Chondrocyte (in vitro differentiated cells): ENCODE measurements around the gene PCLO. TPM values are rescaled to one million over a fixed set of nuclear protein-coding genes. Genes with fewer than 3 reads are reported as not detected.
A peak's percentile ranks its signal among the peaks of the same experiment; 100 is the strongest.

ENCODE experiments used
- DNase-seq: peaks from one replicate; pipeline ENCODE4 v3.0.0; 2021; ENCODE audit warnings: mixed read lengths, low spot score
- H3K27ac Mint-ChIP-seq: one replicate; pipeline ENCODE4 v1.8.0; 2021; ENCODE audit warnings: mild to moderate bottlenecking, moderate library complexity, mixed read lengths; ENCODE audit not compliant: unreplicated experiment
- H3K27me3 Mint-ChIP-seq: 2 replicates; pipeline ENCODE4 v1.8.0; 2021; ENCODE audit warnings: low read depth, mixed read lengths
- H3K36me3 Mint-ChIP-seq: 2 replicates; pipeline ENCODE4 v1.8.0; 2021; ENCODE audit warnings: low read depth, mixed read lengths
- H3K4me1 Mint-ChIP-seq: 2 replicates; pipeline ENCODE4 v1.8.0; 2021; ENCODE audit warnings: low read depth, mild to moderate bottlenecking, mixed read lengths
- H3K4me3 Mint-ChIP-seq: one replicate; pipeline ENCODE4 v1.8.0; 2021; ENCODE audit warnings: mild to moderate bottlenecking, moderate library complexity, mixed read lengths; ENCODE audit not compliant: unreplicated experiment
- H3K9me3 Mint-ChIP-seq: 2 replicates; pipeline ENCODE4 v1.8.0; 2021; ENCODE audit warnings: low read depth, mixed read lengths
- total RNA-seq: library from RNA; stranded (reverse); gene quantifications from 3 replicates; pipeline ENCODE4 v1.2.1, GENCODE V29; 2021
- TF ChIP-seq, protein P1 (sequence below): fragments of 200-600 bp; sonication (generic); IDR thresholded peaks from 2 replicates; pipeline ENCODE4 v1.5.0; 2021; ENCODE audit warnings: antibody characterized with exemption, mild to moderate bottlenecking, moderate library complexity

The PCLO gene
- total RNA-seq, 1 donor from 2014 or later, result 1.5 TPM

DNA sequence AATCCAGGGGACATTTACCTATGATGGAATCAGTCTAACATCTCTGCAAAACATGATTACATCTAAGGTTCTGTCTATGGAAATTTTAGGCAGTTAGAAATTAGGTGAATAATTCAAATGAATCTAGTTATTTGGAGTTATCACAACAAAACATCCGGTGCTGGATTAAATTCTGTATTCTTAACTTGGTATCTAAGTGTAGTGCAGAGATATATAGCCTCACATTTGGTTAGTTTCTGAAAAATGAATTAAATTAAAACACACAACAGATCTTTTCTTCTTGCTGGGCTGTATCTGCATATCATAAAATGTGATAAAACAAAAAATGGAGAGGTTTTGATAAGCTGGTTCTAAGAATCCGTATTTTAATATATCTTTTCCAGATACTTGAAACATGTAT, 354.1 kb downstream of the PCLO start:
- Mint-ChIP-seq H3K4me3 (no peak overlapping the region), H3K27me3 (no peaks in the 10 kb centered on the region), H3K9me3 (no peaks in the 10 kb centered on the region), H3K36me3 (no peaks in the 10 kb centered on the region), H3K4me1 (peaks cover 19% of the 10 kb centered on the region), H3K27ac (no peak overlapping the region)
- TF ChIP-seq, protein P1, sequence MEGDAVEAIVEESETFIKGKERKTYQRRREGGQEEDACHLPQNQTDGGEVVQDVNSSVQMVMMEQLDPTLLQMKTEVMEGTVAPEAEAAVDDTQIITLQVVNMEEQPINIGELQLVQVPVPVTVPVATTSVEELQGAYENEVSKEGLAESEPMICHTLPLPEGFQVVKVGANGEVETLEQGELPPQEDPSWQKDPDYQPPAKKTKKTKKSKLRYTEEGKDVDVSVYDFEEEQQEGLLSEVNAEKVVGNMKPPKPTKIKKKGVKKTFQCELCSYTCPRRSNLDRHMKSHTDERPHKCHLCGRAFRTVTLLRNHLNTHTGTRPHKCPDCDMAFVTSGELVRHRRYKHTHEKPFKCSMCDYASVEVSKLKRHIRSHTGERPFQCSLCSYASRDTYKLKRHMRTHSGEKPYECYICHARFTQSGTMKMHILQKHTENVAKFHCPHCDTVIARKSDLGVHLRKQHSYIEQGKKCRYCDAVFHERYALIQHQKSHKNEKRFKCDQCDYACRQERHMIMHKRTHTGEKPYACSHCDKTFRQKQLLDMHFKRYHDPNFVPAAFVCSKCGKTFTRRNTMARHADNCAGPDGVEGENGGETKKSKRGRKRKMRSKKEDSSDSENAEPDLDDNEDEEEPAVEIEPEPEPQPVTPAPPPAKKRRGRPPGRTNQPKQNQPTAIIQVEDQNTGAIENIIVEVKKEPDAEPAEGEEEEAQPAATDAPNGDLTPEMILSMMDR, result no peak
- no peak for DNase-seq

DNA sequence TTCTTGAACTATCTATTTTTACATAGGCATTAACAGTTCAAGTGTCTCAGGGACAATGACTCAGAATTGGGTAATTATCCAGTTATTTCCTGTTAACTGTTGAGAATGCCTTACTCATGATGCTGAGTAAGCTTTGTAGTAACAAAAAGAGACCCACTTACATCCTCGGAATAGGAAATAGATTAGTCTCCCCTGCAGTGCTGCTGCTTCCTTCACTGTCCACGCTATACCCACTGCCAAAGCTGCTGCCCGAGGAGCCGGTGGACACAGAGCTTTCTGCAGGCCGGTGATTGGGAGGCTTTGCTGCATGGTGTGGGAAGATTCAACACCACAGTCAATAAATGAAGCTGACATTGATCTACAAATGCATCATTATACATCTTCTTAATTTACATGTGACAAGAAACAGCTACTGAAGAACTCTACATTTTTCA, 357.1 kb downstream of the PCLO start:
- H3K27ac Mint-ChIP-seq, result peak overlapping the region; percentile 59
- DNase-seq, result no peak
- no peaks in the 10 kb centered on the region for H3K9me3 Mint-ChIP-seq
- H3K36me3 Mint-ChIP-seq, result no peaks in the 10 kb centered on the region
- H3K4me1 Mint-ChIP-seq, result peaks cover 18% of the 10 kb centered on the region
- peak overlapping the region; percentile 60 for H3K4me3 Mint-ChIP-seq
- H3K27me3 Mint-ChIP-seq, result no peaks in the 10 kb centered on the region
- TF ChIP-seq, protein P1, result no peak

DNA sequence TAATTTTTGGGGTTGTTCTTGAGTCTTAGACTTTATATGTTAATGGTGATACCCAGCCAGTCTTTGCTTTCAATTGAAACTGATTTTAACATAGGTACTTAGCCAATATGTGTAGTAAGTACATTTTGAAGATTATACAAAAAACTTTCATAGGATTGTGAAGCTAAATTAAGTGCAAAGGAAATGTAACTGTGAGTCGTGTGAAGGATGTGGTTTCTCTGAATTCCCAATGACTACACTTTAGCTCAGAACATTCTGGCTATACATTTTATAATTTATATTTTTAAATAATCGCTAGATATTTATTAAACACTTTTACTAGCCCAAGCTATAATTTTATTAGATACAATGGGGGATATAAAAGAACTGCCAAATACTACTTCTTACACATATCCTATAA, 359.3 kb downstream of the PCLO start:
- Mint-ChIP-seq H3K9me3 (no peaks in the 10 kb centered on the region), H3K4me3 (no peak overlapping the region), H3K36me3 (no peaks in the 10 kb centered on the region), H3K27me3 (no peaks in the 10 kb centered on the region), H3K27ac (no peak overlapping the region), H3K4me1 (peaks cover 17% of the 10 kb centered on the region)
- TF ChIP-seq, protein P1, result no peak
- DNase-seq, result no peak

DNA sequence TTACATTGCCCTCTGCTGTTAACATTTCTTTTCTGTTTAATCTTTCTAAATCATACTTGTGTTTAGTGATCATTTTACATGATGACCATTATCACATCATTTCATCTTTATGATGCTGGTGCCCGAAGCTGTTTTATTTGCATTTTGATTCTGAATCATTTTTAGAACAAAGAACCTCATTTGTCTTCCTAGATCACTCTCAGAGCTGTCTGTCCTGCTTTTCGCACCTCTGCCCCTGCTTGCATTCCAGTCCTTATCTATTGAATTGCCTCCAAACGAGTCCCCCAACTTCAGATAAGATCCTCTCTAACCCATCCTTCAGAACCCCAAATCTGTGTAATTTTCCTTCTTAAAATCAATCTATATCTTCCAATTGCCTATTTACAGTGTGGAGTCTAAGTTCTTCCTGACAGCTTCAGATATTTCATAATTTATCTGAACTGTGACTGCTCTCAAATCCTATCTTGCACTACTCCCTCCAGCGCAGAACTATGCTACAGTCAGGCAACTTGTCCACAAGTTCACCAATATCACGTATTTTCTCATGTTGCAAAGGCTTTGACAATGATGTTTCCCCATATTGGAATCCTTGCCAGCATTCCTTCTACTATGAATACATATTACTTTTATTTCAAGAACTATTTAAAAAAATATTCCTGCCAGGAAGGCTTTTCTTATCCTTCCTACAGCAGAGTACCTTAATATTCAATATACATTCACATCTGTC, 372.6 kb downstream of the PCLO start:
- no peak overlapping the region for H3K4me3 Mint-ChIP-seq
- no peaks in the 10 kb centered on the region for H3K27me3 Mint-ChIP-seq
- peaks cover 4% of the 10 kb centered on the region for H3K4me1 Mint-ChIP-seq
- H3K9me3 Mint-ChIP-seq, result no peaks in the 10 kb centered on the region
- TF ChIP-seq, protein P1, result no peak
- H3K36me3 Mint-ChIP-seq, result no peaks in the 10 kb centered on the region
- no peak for DNase-seq
- no peak overlapping the region for H3K27ac Mint-ChIP-seq

DNA sequence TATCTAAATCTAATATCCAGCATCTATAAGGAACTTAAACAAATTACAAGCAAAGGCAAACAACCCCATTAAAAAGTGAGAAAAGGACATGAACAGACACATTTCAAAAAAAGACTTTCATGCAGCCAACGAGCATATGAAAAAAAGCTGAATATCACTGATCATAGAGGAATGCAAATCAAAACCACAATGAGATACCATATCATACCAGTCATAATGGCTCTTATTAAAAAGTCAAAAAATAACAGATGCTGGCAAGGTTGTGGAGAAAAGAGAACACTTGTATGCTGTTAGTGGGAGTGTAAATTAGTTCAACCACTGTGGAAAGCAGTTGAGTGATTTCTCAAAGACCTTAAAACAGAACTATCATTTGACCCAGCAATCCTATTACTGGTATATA, 384.7 kb downstream of the PCLO start:
- Mint-ChIP-seq H3K4me3 (no peak overlapping the region), H3K4me1 (peaks cover 7% of the 10 kb centered on the region), H3K27ac (no peak overlapping the region), H3K9me3 (no peaks in the 10 kb centered on the region), H3K36me3 (no peaks in the 10 kb centered on the region), H3K27me3 (no peaks in the 10 kb centered on the region)
- TF ChIP-seq, protein P1, result no peak
- no peak for DNase-seq
